H1 (cell line): ENCODE results near the gene GRID1.

Experiments used
- NANOG ChIP-seq: IDR thresholded peaks from 2 replicates; pipeline ENCODE4 v1.6.1; 2011; ENCODE audit warnings: low read length, low read depth, mild to moderate bottlenecking, inconsistent platforms; ENCODE audit not compliant: insufficient read depth, poor library complexity, severe bottlenecking
- POLR2A ChIP-seq, 2 experiments: IDR thresholded peaks; 1 replicate in 1 of 2; 2 replicates in 1 of 2; pipeline ENCODE4 v1.6.1; 2011; ENCODE audit warnings: low read depth in 2 of 2, low read length in 2 of 2, mild to moderate bottlenecking in 2 of 2; ENCODE audit errors: control extremely low read depth in 1 of 2
- POLR2AphosphoS5 ChIP-seq: IDR thresholded peaks from 2 replicates; pipeline ENCODE4 v1.6.1; 2011; ENCODE audit warnings: low read depth, low read length

- TF ChIP-seq NANOG: no peak
- TF ChIP-seq POLR2AphosphoS5: no peak
- no peak for TF ChIP-seq POLR2A (IDR thresholded peaks at IDR 0.05; ENCODE audit: control extremely low read depth in 1 of 2, low read depth in 2 of 2, low read length in 2 of 2)
These were observed 359.4 kb downstream of the GRID1 start for GRCh38 chr10:86007171-86007570.
